Measurements from ENCODE around the gene PROP1. TPM values are rescaled to one million over a fixed set of nuclear protein-coding genes. Genes with fewer than 3 reads are reported as not detected.
A peak's percentile ranks its signal among the peaks of the same experiment; 100 is the strongest.
"Not testable (repeated sequence)": the region's sequence is repeated elsewhere in the genome, so short reads cannot be mapped to it uniquely, and the experiment has no call there.

PROP1 gene
- polyA plus RNA-seq, 2 of the 4 experiments (the other 2 are of a cell fraction): not detected

- DNase-seq (ENCODE audit: low read depth in 1 of 2, low spot score in 1 of 2) (no peak), ATAC-seq (no peak), FAIRE-seq (no peak)
- POLR2A ChIA-PET: no interaction called here
- CTCF ChIA-PET: no interaction called here
- Histone ChIP-seq H3K4me3 (no peak overlapping the region), H3K27ac (no peak overlapping the region), H3K9me3 (0 out of 3 replicates have a peak, but pooled peaks cover 5% of the 10 kb centered on the region), H3K4me2 (no peak overlapping the region), H3K4me1 (no peaks in the 10 kb centered on the region)
- 62% methylated on average over 15 of the region's 17 CpGs for WGBS (ENCODE audit: missing lambda C conversion rate)
- TF ChIP-seq RFX5 (IDR thresholded peaks at IDR 0.05): no peak
- TF ChIP-seq RNF2 (IDR thresholded peaks at IDR 0.05; ENCODE audit: borderline replicate concordance, low read depth): no peak
- TF ChIP-seq KDM1A (IDR thresholded peaks at IDR 0.05; ENCODE audit: low read depth): no peak
- TF ChIP-seq HOXB5 (CRISPR knock-in tag; IDR thresholded peaks at IDR 0.05): no peak
- TF ChIP-seq CEBPB (IDR thresholded peaks at IDR 0.05): no peak
- TF ChIP-seq, protein P1, sequence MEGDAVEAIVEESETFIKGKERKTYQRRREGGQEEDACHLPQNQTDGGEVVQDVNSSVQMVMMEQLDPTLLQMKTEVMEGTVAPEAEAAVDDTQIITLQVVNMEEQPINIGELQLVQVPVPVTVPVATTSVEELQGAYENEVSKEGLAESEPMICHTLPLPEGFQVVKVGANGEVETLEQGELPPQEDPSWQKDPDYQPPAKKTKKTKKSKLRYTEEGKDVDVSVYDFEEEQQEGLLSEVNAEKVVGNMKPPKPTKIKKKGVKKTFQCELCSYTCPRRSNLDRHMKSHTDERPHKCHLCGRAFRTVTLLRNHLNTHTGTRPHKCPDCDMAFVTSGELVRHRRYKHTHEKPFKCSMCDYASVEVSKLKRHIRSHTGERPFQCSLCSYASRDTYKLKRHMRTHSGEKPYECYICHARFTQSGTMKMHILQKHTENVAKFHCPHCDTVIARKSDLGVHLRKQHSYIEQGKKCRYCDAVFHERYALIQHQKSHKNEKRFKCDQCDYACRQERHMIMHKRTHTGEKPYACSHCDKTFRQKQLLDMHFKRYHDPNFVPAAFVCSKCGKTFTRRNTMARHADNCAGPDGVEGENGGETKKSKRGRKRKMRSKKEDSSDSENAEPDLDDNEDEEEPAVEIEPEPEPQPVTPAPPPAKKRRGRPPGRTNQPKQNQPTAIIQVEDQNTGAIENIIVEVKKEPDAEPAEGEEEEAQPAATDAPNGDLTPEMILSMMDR (IDR thresholded peaks at IDR 0.05): no peak
- no peak for TF ChIP-seq SMC3 (IDR thresholded peaks at IDR 0.05)
- TF ChIP-seq KDM5A (IDR thresholded peaks at IDR 0.05): no peak
- no peak for TF ChIP-seq EP300 (IDR thresholded peaks at IDR 0.05)
- no peak for TF ChIP-seq HOXA7 (CRISPR knock-in tag; IDR thresholded peaks at IDR 0.05)
- no peak for TF ChIP-seq HES2 (IDR thresholded peaks at IDR 0.05)
- TF ChIP-seq ZFP36 (IDR thresholded peaks at IDR 0.05; ENCODE audit: borderline replicate concordance, partially characterized antibody): no peak
- TF ChIP-seq, protein P2, sequence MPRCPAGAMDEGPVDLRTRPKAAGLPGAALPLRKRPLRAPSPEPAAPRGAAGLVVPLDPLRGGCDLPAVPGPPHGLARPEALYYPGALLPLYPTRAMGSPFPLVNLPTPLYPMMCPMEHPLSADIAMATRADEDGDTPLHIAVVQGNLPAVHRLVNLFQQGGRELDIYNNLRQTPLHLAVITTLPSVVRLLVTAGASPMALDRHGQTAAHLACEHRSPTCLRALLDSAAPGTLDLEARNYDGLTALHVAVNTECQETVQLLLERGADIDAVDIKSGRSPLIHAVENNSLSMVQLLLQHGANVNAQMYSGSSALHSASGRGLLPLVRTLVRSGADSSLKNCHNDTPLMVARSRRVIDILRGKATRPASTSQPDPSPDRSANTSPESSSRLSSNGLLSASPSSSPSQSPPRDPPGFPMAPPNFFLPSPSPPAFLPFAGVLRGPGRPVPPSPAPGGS (IDR thresholded peaks at IDR 0.05): no peak
- no peak for TF ChIP-seq PHF8 (IDR thresholded peaks at IDR 0.05; ENCODE audit: borderline replicate concordance, low read depth)
Observed at GRCh38 chr5:177958696-177959095, 37.3 kb downstream of the PROP1 start.

GRCh38 chr5:177957241-177957640 lies 38.8 kb downstream of the PROP1 start:
- WGBS (ENCODE audit: missing lambda C conversion rate): 67% methylated on average over 7 of the region's 7 CpGs
- Histone ChIP-seq H3K9me3 (0 out of 3 replicates have a peak, but pooled peaks cover 5% of the 10 kb centered on the region), H3K4me3 (no peak overlapping the region), H3K27ac (no peak overlapping the region), H3K4me2 (no peak overlapping the region), H3K4me1 (no peaks in the 10 kb centered on the region)
- TF ChIP-seq CBX8 (IDR thresholded peaks at IDR 0.05) (no peak), CHD2 (IDR thresholded peaks at IDR 0.05; ENCODE audit: low read length, partially characterized antibody) (no peak), CBX2 (IDR thresholded peaks at IDR 0.05; ENCODE audit: borderline replicate concordance, low read depth) (no peak), SMC3 (IDR thresholded peaks at IDR 0.05) (no peak), SREBF2 (IDR thresholded peaks at IDR 0.05) (no peak), MYC (IDR thresholded peaks at IDR 0.05; ENCODE audit: borderline replicate concordance, low read length) (no peak), PBX3 (IDR thresholded peaks at IDR 0.05) (no peak), BHLHE40 (IDR thresholded peaks at IDR 0.05; ENCODE audit: low read depth, low read length) (no peak), HEYL (CRISPR knock-in tag; IDR thresholded peaks at IDR 0.05) (no peak), MAZ (IDR thresholded peaks at IDR 0.05; ENCODE audit: borderline replicate concordance, low read depth, low read length) (no peak)
- FAIRE-seq: no peak
- CTCF ChIA-PET: no interaction called here
- no peak for ATAC-seq
- POLR2A ChIA-PET: no interaction called here
- DNase-seq (ENCODE audit: low read depth in 1 of 2, low spot score in 1 of 2): no peak

- H3K4me2 ChIP-seq; FAIRE-seq; CTCF ChIA-PET; POLR2A ChIA-PET; H3K4me1 ChIP-seq; H3K4me3 ChIP-seq; DNase-seq (ENCODE audit: low read depth in 1 of 2, low spot score in 1 of 2); ATAC-seq; H3K9me3 ChIP-seq; H3K27ac ChIP-seq: not testable (repeated sequence)
- 91% methylated on average over 9 of the region's 11 CpGs for WGBS (ENCODE audit: missing lambda C conversion rate)
Observed at GRCh38 chr5:177953101-177953500, 42.9 kb downstream of the PROP1 start.

DNA sequence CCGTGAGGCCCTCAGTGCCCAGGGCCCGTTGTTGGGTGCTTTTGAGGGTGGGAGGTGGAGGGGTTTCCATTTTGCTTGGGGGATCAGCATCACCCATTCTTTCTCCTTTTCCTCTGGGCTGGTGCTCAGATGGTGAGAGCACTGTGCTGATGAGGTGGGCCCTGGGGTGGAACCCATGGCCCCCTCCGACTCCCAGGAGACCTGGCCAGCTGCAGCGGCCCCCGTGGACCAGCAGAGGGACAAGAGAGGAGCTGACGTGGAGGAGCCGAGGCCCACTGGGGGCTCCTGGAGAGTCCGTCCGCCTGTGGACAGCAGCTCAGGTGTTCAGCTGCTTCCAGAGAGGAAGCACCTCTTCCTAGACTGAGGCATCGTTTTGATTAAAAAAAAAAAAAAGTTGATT lies 46.4 kb downstream of the PROP1 start:
- H3K9me3 ChIP-seq; CTCF ChIA-PET; DNase-seq (ENCODE audit: low read depth in 1 of 2, low spot score in 1 of 2); FAIRE-seq; POLR2A ChIA-PET; H3K4me1 ChIP-seq; H3K4me2 ChIP-seq; H3K4me3 ChIP-seq; H3K27ac ChIP-seq: not testable (repeated sequence)
- ATAC-seq: peak; percentile 58 to 68; a peak in 4 of 6 replicates
- WGBS (ENCODE audit: missing lambda C conversion rate): 54% methylated on average over 7 of the region's 10 CpGs

GRCh38 chr5:177949065-177949464 lies 47.0 kb downstream of the PROP1 start:
- CTCF ChIA-PET; H3K4me3 ChIP-seq; H3K4me2 ChIP-seq; FAIRE-seq; DNase-seq (ENCODE audit: low read depth in 1 of 2, low spot score in 1 of 2); H3K27ac ChIP-seq; ATAC-seq; POLR2A ChIA-PET; H3K4me1 ChIP-seq; H3K9me3 ChIP-seq: not testable (repeated sequence)
- 76% methylated on average over 9 of the region's 17 CpGs for WGBS (ENCODE audit: missing lambda C conversion rate)

DNA sequence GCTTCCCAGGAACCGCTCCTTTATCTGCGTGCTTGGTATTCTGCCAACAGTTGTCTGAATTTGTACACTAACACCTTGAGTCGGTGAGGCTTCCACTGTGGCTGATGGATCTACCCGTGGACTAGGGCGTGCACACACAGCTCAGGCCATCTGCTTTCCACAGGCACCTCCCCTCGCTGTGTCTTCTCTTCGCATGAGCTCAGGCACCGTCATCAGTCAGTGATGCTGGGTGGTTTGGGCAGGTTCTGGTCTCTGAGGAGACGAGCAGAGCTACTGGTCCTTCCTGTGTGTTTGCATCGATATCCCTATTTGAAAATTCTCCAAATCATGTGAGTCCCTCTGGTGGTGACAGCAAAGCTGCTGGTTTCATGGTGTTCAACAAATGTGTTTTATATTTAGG lies 48.1 kb downstream of the PROP1 start:
- POLR2A ChIA-PET; H3K27ac ChIP-seq; H3K4me1 ChIP-seq; DNase-seq (ENCODE audit: low read depth in 1 of 2, low spot score in 1 of 2); H3K4me3 ChIP-seq; CTCF ChIA-PET; ATAC-seq; H3K9me3 ChIP-seq; H3K4me2 ChIP-seq; FAIRE-seq: not testable (repeated sequence)
- 88% methylated on average over 8 of the region's 10 CpGs for WGBS (ENCODE audit: missing lambda C conversion rate)

Measured in A549 (cell line).